Karpas-422 (cell line): Measurements from ENCODE around the gene LRRC75A. TPM values are rescaled to one million over a fixed set of nuclear protein-coding genes. Genes with fewer than 3 reads are reported as not detected.

Source experiments
- DNase-seq: peaks from one replicate; pipeline ENCODE4 v3.0.0-alpha.2; 2015
- H2AFZ ChIP-seq: fragments of 200-600 bp; sonication (generic); 2 replicates; pipeline ENCODE4 v1.6.1; 2014; ENCODE audit warnings: antibody characterized with exemption, low read length, mixed read lengths
- H3K27ac ChIP-seq: fragments of 200-600 bp; sonication (generic); 2 replicates; pipeline ENCODE4 v1.5.1; 2014; ENCODE audit warnings: mild to moderate bottlenecking, low read length, moderate library complexity
- H3K27me3 ChIP-seq: fragments of 200-600 bp; sonication (generic); 2 replicates; pipeline ENCODE4 v1.6.1; 2014; ENCODE audit warnings: low read length, mixed read lengths
- H3K36me3 ChIP-seq: fragments of 200-600 bp; sonication (generic); 2 replicates; pipeline ENCODE4 v1.6.1; 2014; ENCODE audit warnings: low read length, mixed read lengths; ENCODE audit not compliant: insufficient read depth
- H3K4me1 ChIP-seq: fragments of 200-600 bp; sonication (generic); 2 replicates; pipeline ENCODE4 v1.6.1; 2014; ENCODE audit warnings: mild to moderate bottlenecking, low read length, mixed read lengths
- H3K4me2 ChIP-seq: fragments of 200-600 bp; sonication (generic); 2 replicates; pipeline ENCODE4 v1.6.1; 2014; ENCODE audit warnings: low read length, low read depth, mild to moderate bottlenecking; ENCODE audit not compliant: poor library complexity, severe bottlenecking
- H3K4me3 ChIP-seq: fragments of 200-600 bp; sonication (generic); 2 replicates; pipeline ENCODE4 v1.5.1; 2014; ENCODE audit warnings: mild to moderate bottlenecking, antibody characterized with exemption, low read length, mixed read lengths
- H3K79me2 ChIP-seq: fragments of 200-600 bp; sonication (generic); 2 replicates; pipeline ENCODE4 v1.6.1; 2014; ENCODE audit warnings: mild to moderate bottlenecking, low read length, mixed read lengths
- H3K9ac ChIP-seq: fragments of 200-600 bp; sonication (generic); 2 replicates; pipeline ENCODE4 v1.6.0; 2014; ENCODE audit warnings: low read length
- H3K9me2 ChIP-seq: fragments of 200-600 bp; sonication (generic), shearing (Covaris generic); replicated peaks from 2 replicates; pipeline ENCODE4 v1.6.0; 2014; ENCODE audit warnings: mild to moderate bottlenecking, low read length, moderate library complexity; ENCODE audit not compliant: insufficient read depth
- H3K9me3 ChIP-seq: fragments of 300-700, 200-600 bp; sonication (generic); 2 replicates; pipeline ENCODE4 v1.6.1; 2014; ENCODE audit warnings: low read length, mixed read lengths
- H4K20me1 ChIP-seq: fragments of 200-600 bp; sonication (generic); 2 replicates; pipeline ENCODE4 v1.6.1; 2014; ENCODE audit warnings: mild to moderate bottlenecking, antibody characterized with exemption, low read length, low read depth; ENCODE audit not compliant: insufficient read depth
- total RNA-seq: library from RNA; depleted of rRNA; stranded (reverse); fragments of >200 nt; shearing (Covaris generic); gene quantifications from 2 replicates; pipeline ENCODE4 v1.2.3, GENCODE V29; 2014; ENCODE audit warnings: low replicate concordance

The LRRC75A gene
- total RNA-seq, 1 experiment from 2014 or later, result 2.4 TPM

- no peaks in the 10 kb centered on the region for H3K9me2 ChIP-seq
- H3K4me3 ChIP-seq, result no peak overlapping the region
- no peak overlapping the region for H3K4me2 ChIP-seq
- no peak overlapping the region for H2AFZ ChIP-seq
- no peak overlapping the region for H3K9ac ChIP-seq
- no peaks in the 10 kb centered on the region for H3K79me2 ChIP-seq
- H3K9me3 ChIP-seq, result no peaks in the 10 kb centered on the region
- 0 out of 2 replicates have a peak, but pooled peaks cover 4% of the 10 kb centered on the region for H3K36me3 ChIP-seq
- H3K4me1 ChIP-seq, result no peaks in the 10 kb centered on the region
- H3K27me3 ChIP-seq, result no peaks in the 10 kb centered on the region
- peak; percentile 43 for DNase-seq
- H3K27ac ChIP-seq, result no peak overlapping the region
- peaks cover 3% of the 10 kb centered on the region; the same call in 1 of the 2 replicates for H4K20me1 ChIP-seq
Measured at GRCh38 chr17:16448490-16448889, 43.5 kb downstream of the LRRC75A start.

GRCh38 chr17:16447676-16448075 is 44.3 kb downstream of the LRRC75A start:
- peaks cover 3% of the 10 kb centered on the region; the same call in 1 of the 2 replicates for H4K20me1 ChIP-seq
- no peak overlapping the region for H3K9ac ChIP-seq

GRCh38 chr17:16446338-16446983 is 45.5 kb downstream of the LRRC75A start:
- no peak overlapping the region for H3K4me2 ChIP-seq
- H3K27ac ChIP-seq, result no peak overlapping the region
- no peaks in the 10 kb centered on the region for H3K9me2 ChIP-seq
- peaks cover 3% of the 10 kb centered on the region; the same call in 1 of the 2 replicates for H4K20me1 ChIP-seq
- peaks cover 11% of the 10 kb centered on the region for H3K4me1 ChIP-seq
- H3K79me2 ChIP-seq, result peaks cover 8% of the 10 kb centered on the region
- no peak overlapping the region for H2AFZ ChIP-seq
- no peaks in the 10 kb centered on the region for H3K27me3 ChIP-seq
- H3K9ac ChIP-seq, result no peak overlapping the region
- peak; percentile 53 for DNase-seq
- H3K4me3 ChIP-seq, result no peak overlapping the region
- H3K9me3 ChIP-seq, result no peaks in the 10 kb centered on the region
- peaks cover 23% of the 10 kb centered on the region for H3K36me3 ChIP-seq

More at GRCh38 chr17:16447676-16448075, 44.3 kb downstream of the LRRC75A start:
- H3K4me2 ChIP-seq, result no peak overlapping the region
- H3K9me2 ChIP-seq, result no peaks in the 10 kb centered on the region
- H2AFZ ChIP-seq, result no peak overlapping the region
- no peak overlapping the region for H3K27ac ChIP-seq
- H3K4me3 ChIP-seq, result no peak overlapping the region
- peaks cover 11% of the 10 kb centered on the region; the same call in 1 of the 2 replicates for H3K36me3 ChIP-seq
- H3K4me1 ChIP-seq, result no peaks in the 10 kb centered on the region
- H3K79me2 ChIP-seq, result no peaks in the 10 kb centered on the region
- no peaks in the 10 kb centered on the region for H3K27me3 ChIP-seq
- H3K9me3 ChIP-seq, result no peaks in the 10 kb centered on the region
- DNase-seq, result no peak

- H2AFZ ChIP-seq, result no peak overlapping the region
- peaks cover 14% of the 10 kb centered on the region; the same call in 1 of the 2 replicates for H4K20me1 ChIP-seq
- H3K36me3 ChIP-seq, result peaks cover 42% of the 10 kb centered on the region
- no peak overlapping the region for H3K4me3 ChIP-seq
- H3K9me2 ChIP-seq, result no peaks in the 10 kb centered on the region
- H3K27me3 ChIP-seq, result no peaks in the 10 kb centered on the region
- H3K79me2 ChIP-seq, result peaks cover 28% of the 10 kb centered on the region
- peak; percentile 65 for DNase-seq
- no peaks in the 10 kb centered on the region for H3K9me3 ChIP-seq
- no peak overlapping the region for H3K27ac ChIP-seq
- H3K9ac ChIP-seq, result no peak overlapping the region
- no peak overlapping the region for H3K4me2 ChIP-seq
- peaks cover 27% of the 10 kb centered on the region for H3K4me1 ChIP-seq
Measured at GRCh38 chr17:16444258-16444886, 47.6 kb downstream of the LRRC75A start.

- DNase-seq, result peak; percentile 65
- H3K9me2 ChIP-seq, result no peaks in the 10 kb centered on the region
- H3K4me1 ChIP-seq, result peaks cover 27% of the 10 kb centered on the region
- peaks cover 34% of the 10 kb centered on the region for H3K79me2 ChIP-seq
- no peaks in the 10 kb centered on the region for H3K9me3 ChIP-seq
- peaks cover 14% of the 10 kb centered on the region; the same call in 1 of the 2 replicates for H4K20me1 ChIP-seq
- no peak overlapping the region for H3K9ac ChIP-seq
- H3K4me2 ChIP-seq, result no peak overlapping the region
- H3K4me3 ChIP-seq, result no peak overlapping the region
- H2AFZ ChIP-seq, result no peak overlapping the region
- H3K36me3 ChIP-seq, result peaks cover 46% of the 10 kb centered on the region
- no peaks in the 10 kb centered on the region for H3K27me3 ChIP-seq
- no peak overlapping the region for H3K27ac ChIP-seq
Measured at GRCh38 chr17:16443511-16444257, 48.3 kb downstream of the LRRC75A start.

- Histone ChIP-seq H2AFZ (no peak overlapping the region), H3K36me3 (peaks cover 42% of the 10 kb centered on the region), H3K4me3 (no peak overlapping the region), H3K4me2 (peak overlapping the region; percentile 94), H3K27me3 (no peaks in the 10 kb centered on the region), H3K9me3 (no peaks in the 10 kb centered on the region), H3K9ac (peak overlapping the region; percentile 11; the same call in 1 of the 2 replicates), H3K79me2 (peaks cover 34% of the 10 kb centered on the region), H3K4me1 (peaks cover 33% of the 10 kb centered on the region), H3K9me2 (no peaks in the 10 kb centered on the region), H3K27ac (0 out of 2 replicates have a peak overlapping the region, but pooled peaks have one; percentile 45), H4K20me1 (peaks cover 11% of the 10 kb centered on the region; the same call in 1 of the 2 replicates)
- peak; percentile 61 for DNase-seq
Measured at GRCh38 chr17:16442594-16443510, 49.1 kb downstream of the LRRC75A start.

GRCh38 chr17:16442141-16442540 is 49.9 kb downstream of the LRRC75A start:
- H4K20me1 ChIP-seq, result peaks cover 11% of the 10 kb centered on the region; the same call in 1 of the 2 replicates
- no peaks in the 10 kb centered on the region for H3K27me3 ChIP-seq
- H3K4me2 ChIP-seq, result peak overlapping the region; percentile 94
- peaks cover 34% of the 10 kb centered on the region for H3K4me1 ChIP-seq
- H2AFZ ChIP-seq, result no peak overlapping the region
- H3K9ac ChIP-seq, result peak overlapping the region; percentile 11; the same call in 1 of the 2 replicates
- H3K27ac ChIP-seq, result peak overlapping the region; percentile 45; the same call in 1 of the 2 replicates
- peaks cover 34% of the 10 kb centered on the region for H3K79me2 ChIP-seq
- no peaks in the 10 kb centered on the region for H3K9me3 ChIP-seq
- 0 out of 2 replicates have a peak overlapping the region, but pooled peaks have one; percentile 98 for H3K4me3 ChIP-seq
- DNase-seq, result peak; percentile 50
- H3K9me2 ChIP-seq, result no peaks in the 10 kb centered on the region
- peaks cover 42% of the 10 kb centered on the region for H3K36me3 ChIP-seq
